H1 (cell line): Measurements from ENCODE around the gene FMO3. TPM values are rescaled to one million over a fixed set of nuclear protein-coding genes. Genes with fewer than 3 reads are reported as not detected.

Experiments used
- CTCF ChIA-PET: fragments of 300-600 bp; sonication (Branson Sonifier 250); formaldehyde crosslinking; loops from one replicate; lab custom pipeline; 2021; ENCODE audit not compliant: partially characterized antibody; lab: Charles Lee
- POLR2A ChIA-PET: fragments of 300-600 bp; sonication (Branson Sonifier 250); formaldehyde crosslinking; loops from one replicate; lab custom pipeline; 2021; ENCODE audit warnings: inconsistent platforms; ENCODE audit not compliant: partially characterized antibody; lab: Charles Lee
- DNase-seq, 2 experiments: peaks; one replicate each; pipeline versions ENCODE4 v3.0.0 to v3.0.0-alpha.2; 2010 to 2022; ENCODE audit warnings: low spot score in 2 of 2, low read depth in 1 of 2, mixed read lengths in 1 of 2
- FAIRE-seq: peaks from 2 replicates; lab custom pipeline; 2011; peaks lifted over from hg19 to GRCh38; lab: Jason Lieb, UNC
- H2AFZ ChIP-seq: 2 replicates; pipeline ENCODE4 v1.8.1; 2012; ENCODE audit warnings: low read length, inconsistent platforms
- H2AK5ac ChIP-seq: 2 replicates; pipeline ENCODE4 v1.6.1; 2013; ENCODE audit warnings: low read depth, low read length
- H2BK120ac ChIP-seq: replicated peaks from 2 replicates; pipeline ENCODE3; 2013; ENCODE audit warnings: low read depth, low read length, inconsistent platforms
- H2BK12ac ChIP-seq: 2 replicates; pipeline ENCODE4 v1.6.1; 2013; ENCODE audit warnings: low read depth, low read length
- H2BK15ac ChIP-seq: 2 replicates; pipeline ENCODE4 v1.6.1; 2013; ENCODE audit warnings: low read length
- H2BK20ac ChIP-seq: 2 replicates; pipeline ENCODE4 v1.6.1; 2013; ENCODE audit warnings: low read length
- H2BK5ac ChIP-seq: 2 replicates; pipeline ENCODE4 v1.6.1; 2013; ENCODE audit warnings: low read depth, low read length
- H3K14ac ChIP-seq: 2 replicates; pipeline ENCODE4 v1.6.1; 2013; ENCODE audit warnings: inconsistent platforms; ENCODE audit not compliant: insufficient read length
- H3K18ac ChIP-seq: 2 replicates; pipeline ENCODE4 v1.6.1; 2013; ENCODE audit warnings: low read length; ENCODE audit errors: extremely low read depth
- H3K23ac ChIP-seq: 2 replicates; pipeline ENCODE4 v1.6.1; 2013; ENCODE audit warnings: inconsistent platforms; ENCODE audit not compliant: insufficient read length
- H3K23me2 ChIP-seq: 2 replicates; pipeline ENCODE4 v1.6.1; 2013; ENCODE audit warnings: low read depth, low read length
- H3K27ac ChIP-seq: 2 replicates; pipeline ENCODE4 v1.6.1; 2011; ENCODE audit warnings: low read depth, low read length, inconsistent platforms
- H3K27me3 ChIP-seq, 4 experiments: replicated peaks in 1 of 4; 1 replicate in 1 of 4; 2 replicates in 3 of 4; pipeline versions ENCODE4 v1.6.1 to v1.8.1; 2011 to 2013; ENCODE audit warnings: low read length in 3 of 4, mild to moderate bottlenecking in 3 of 4, inconsistent platforms in 2 of 4, mixed read lengths in 2 of 4, moderate library complexity in 1 of 4; ENCODE audit not compliant: control insufficient read depth in 3 of 4, insufficient read depth in 3 of 4; ENCODE audit errors: extremely low read depth in 1 of 4
- H3K36me3 ChIP-seq, 4 experiments: 2 replicates each; pipeline versions ENCODE4 v1.6.1 to v1.8.1; 2011 to 2013; ENCODE audit warnings: mild to moderate bottlenecking in 4 of 4, low read length in 3 of 4, moderate library complexity in 2 of 4, control low read depth in 1 of 4, inconsistent platforms in 1 of 4; ENCODE audit not compliant: insufficient read depth in 4 of 4, control insufficient read depth in 2 of 4
- H3K4ac ChIP-seq: replicated peaks from 2 replicates; pipeline ENCODE3; 2013; ENCODE audit warnings: low read length, low read depth, mixed read lengths, inconsistent platforms; ENCODE audit not compliant: insufficient read length
- H3K4me1 ChIP-seq, 4 experiments: replicated peaks in 1 of 4; 1 replicate in 1 of 4; 2 replicates in 3 of 4; pipeline versions ENCODE4 v1.6.1 to v1.8.1; 2011 to 2013; ENCODE audit warnings: low read length in 3 of 4, inconsistent platforms in 2 of 4, mixed read lengths in 1 of 4; ENCODE audit not compliant: insufficient read depth in 4 of 4, control insufficient read depth in 3 of 4
- H3K4me2 ChIP-seq, 2 experiments: 2 replicates each; pipeline versions ENCODE4 v1.6.1 to v1.8.1; 2011 to 2013; ENCODE audit warnings: low read depth in 2 of 2, low read length in 2 of 2, control low read depth in 1 of 2, inconsistent platforms in 1 of 2, mild to moderate bottlenecking in 1 of 2; ENCODE audit not compliant: insufficient read depth in 1 of 2
- H3K4me3 ChIP-seq, 4 experiments: fragments of 200-600, 300-600 bp in 1 of 4; sonication (generic), shearing (Covaris generic), sonication (Bioruptor Twin) in 1 of 4; 2 replicates each; pipeline versions ENCODE4 v1.5.1 to v1.8.1; 2011 to 2016; ENCODE audit warnings: low read length in 4 of 4, low read depth in 3 of 4, control low read depth in 2 of 4, inconsistent platforms in 2 of 4, mild to moderate bottlenecking in 2 of 4, mixed read lengths in 1 of 4, moderate library complexity in 1 of 4; ENCODE audit not compliant: insufficient read depth in 2 of 4; ENCODE audit errors: extremely low read depth in 1 of 4
- H3K56ac ChIP-seq: replicated peaks from 2 replicates; pipeline ENCODE3; 2013; ENCODE audit warnings: low read depth, mild to moderate bottlenecking, mixed read lengths, low read length, inconsistent platforms; ENCODE audit not compliant: insufficient read length
- H3K79me1 ChIP-seq: 2 replicates; pipeline ENCODE4 v1.6.1; 2013; ENCODE audit warnings: low read depth, low read length, control low read depth
- H3K79me2 ChIP-seq, 2 experiments: 2 replicates each; pipeline versions ENCODE4 v1.6.1 to v1.8.1; 2012 to 2013; ENCODE audit warnings: low read length in 2 of 2, mild to moderate bottlenecking in 2 of 2, inconsistent platforms in 1 of 2; ENCODE audit not compliant: insufficient read depth in 2 of 2, control insufficient read depth in 1 of 2
- H3K9ac ChIP-seq, 4 experiments: replicated peaks in 1 of 4; 1 replicate in 1 of 4; 2 replicates in 3 of 4; pipeline versions ENCODE4 v1.6.1 to v1.8.1; 2011 to 2013; ENCODE audit warnings: low read depth in 3 of 4, low read length in 3 of 4, control low read depth in 2 of 4, mild to moderate bottlenecking in 2 of 4, moderate library complexity in 2 of 4, inconsistent platforms in 1 of 4; ENCODE audit errors: extremely low read depth in 1 of 4
- H3K9me3 ChIP-seq, 2 experiments: 2 replicates each; pipeline versions ENCODE4 v1.6.1 to v1.8.1; 2012 to 2013; ENCODE audit warnings: mild to moderate bottlenecking in 2 of 2, moderate library complexity in 2 of 2, control low read depth in 1 of 2, inconsistent platforms in 1 of 2, low read depth in 1 of 2, low read length in 1 of 2, mixed read lengths in 1 of 2; ENCODE audit not compliant: insufficient read depth in 2 of 2
- H4K20me1 ChIP-seq, 2 experiments: replicated peaks in 1 of 2; 2 replicates each; pipeline versions ENCODE3 to v1.8.1; 2011 to 2013; ENCODE audit warnings: inconsistent platforms in 2 of 2, low read length in 2 of 2, mild to moderate bottlenecking in 1 of 2; ENCODE audit not compliant: insufficient read depth in 2 of 2, control insufficient read depth in 1 of 2
- H4K5ac ChIP-seq: 2 replicates; pipeline ENCODE4 v1.6.1; 2013; ENCODE audit warnings: low read length, low read depth, mixed read lengths, inconsistent platforms; ENCODE audit not compliant: insufficient read length
- H4K8ac ChIP-seq: 2 replicates; pipeline ENCODE4 v1.8.0; 2013; ENCODE audit warnings: mild to moderate bottlenecking, moderate library complexity, low read length, inconsistent platforms; ENCODE audit not compliant: insufficient read depth; ENCODE audit errors: extremely low read depth
- H4K91ac ChIP-seq: replicated peaks from 2 replicates; pipeline ENCODE3; 2013; ENCODE audit warnings: low read length, mixed read lengths, inconsistent platforms; ENCODE audit not compliant: insufficient read length
- BRCA1 ChIP-seq: IDR thresholded peaks from 2 replicates; pipeline ENCODE4 v1.6.1; 2012; ENCODE audit warnings: low read depth, low read length, improper control_type of control experiment
- CBX5 ChIP-seq: fragments of 300-800, 300-1000 bp; sonication (generic); IDR thresholded peaks from 2 replicates; pipeline ENCODE4 v1.7.1; 2016; ENCODE audit warnings: antibody characterized with exemption, low read length, low read depth
- CTBP2 ChIP-seq: IDR thresholded peaks from 2 replicates; pipeline ENCODE4 v1.7.0; 2011; ENCODE audit warnings: borderline replicate concordance, mild to moderate bottlenecking, moderate library complexity, mixed read lengths, low read length; ENCODE audit not compliant: insufficient read depth, insufficient read length
- POLR2AphosphoS5 ChIP-seq: IDR thresholded peaks from 2 replicates; pipeline ENCODE4 v1.6.1; 2011; ENCODE audit warnings: low read depth, low read length
- POU5F1 ChIP-seq: IDR thresholded peaks from 2 replicates; pipeline ENCODE4 v1.6.1; 2011; ENCODE audit warnings: low read depth, mild to moderate bottlenecking, low read length, moderate library complexity
- RBBP5 ChIP-seq: IDR thresholded peaks from 2 replicates; pipeline ENCODE4 v1.7.1; 2012; ENCODE audit warnings: low read depth, mild to moderate bottlenecking, inconsistent platforms, low read length, moderate library complexity, borderline replicate concordance
- TCF12 ChIP-seq: IDR thresholded peaks from 2 replicates; pipeline ENCODE4 v1.6.1; 2011; ENCODE audit warnings: low read depth, mild to moderate bottlenecking, low read length
- WGBS, 2 experiments: shearing (Covaris generic) in 1 of 2; methylation state at CpG; one replicate each; pipeline versions ENCODE4 v1.1.6 to v1.1.7; 2013 to 2015; ENCODE audit warnings: low lambda C conversion rate in 2 of 2, mixed read lengths in 2 of 2, inconsistent platforms in 1 of 2, low coverage in 1 of 2, missing lambda C conversion rate in 1 of 2; ENCODE audit not compliant: insufficient replicate concordance in 2 of 2, insufficient coverage in 1 of 2, insufficient read length in 1 of 2; ENCODE audit errors: extremely low coverage in 1 of 2, missing lambda C conversion rate in 1 of 2; 5-methylcytosine and 5-hydroxymethylcytosine counted together
- polyA plus RNA-seq, 7 experiments: library from polyadenylated mRNA; depleted of rRNA in 3 of 7; stranded (reverse) in 5 of 7; unstranded in 2 of 7; fragments of >200 nt in 5 of 7; fragments of 200-250 nt in 2 of 7; gene quantifications; 1 replicate in 5 of 7; 2 replicates in 1 of 7; 4 replicates in 1 of 7; pipeline versions ENCODE4 v1.2.1 to v1.2.3, GENCODE V29; 2011 to 2013; ENCODE audit warnings: missing spikeins in 2 of 7, mixed read lengths in 2 of 7
- total RNA-seq: library from RNA; stranded (reverse); fragmentation: NEBNext Ultra II Directional; extraction: Animal tissue kit (Norgen Biotek cat#: 25700); gene quantifications from 2 replicates; pipeline ENCODE4 v1.2.1, GENCODE V29; 2021

Gene FMO3
- total and polyA plus RNA-seq, 2 of the 8 experiments (the other 6 are each of a cell fraction or from before 2014, with no cell fraction given), result not detected

DNA sequence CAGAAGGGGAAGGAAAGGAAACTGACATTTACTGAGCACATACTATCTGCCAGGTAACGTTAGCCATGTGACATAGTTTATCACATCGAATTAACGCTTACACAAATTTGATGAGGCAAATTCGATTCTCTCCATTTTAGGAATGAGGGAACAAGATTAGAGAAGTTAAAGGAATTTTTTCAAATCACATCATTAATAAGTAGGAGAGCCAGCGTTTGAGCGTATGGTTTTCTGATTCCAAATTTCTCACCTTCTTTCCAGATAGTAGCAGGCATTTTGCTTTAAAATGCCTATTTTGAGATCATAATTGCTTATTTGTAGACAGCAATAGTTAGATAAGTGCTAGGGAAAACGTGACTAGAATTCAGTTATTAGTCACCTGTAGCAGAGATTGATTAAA is 19.3 kb downstream of the FMO3 start:
- H3K79me2 ChIP-seq, result no peaks in the 10 kb centered on the region
- no peak overlapping the region for H4K8ac ChIP-seq
- no peak overlapping the region for H3K14ac ChIP-seq
- no peaks in the 10 kb centered on the region for H3K36me3 ChIP-seq
- H4K5ac ChIP-seq, result no peak overlapping the region
- no peak overlapping the region for H3K27ac ChIP-seq
- H3K79me1 ChIP-seq, result no peaks in the 10 kb centered on the region
- no peaks in the 10 kb centered on the region for H3K27me3 ChIP-seq
- ChIA-PET CTCF (interaction anchor here (1.4 kb wide), 1 partner anchor 8 kb away, joined by 4 read pairs; no protein-coding TSS in a partner anchor), POLR2A (no interaction called here)
- no peak overlapping the region for H3K4me2 ChIP-seq
- DNase-seq (no peak), FAIRE-seq (no peak)
- H3K4ac ChIP-seq, result no peak overlapping the region
- no peak overlapping the region for H2BK20ac ChIP-seq
- H3K4me1 ChIP-seq, result peaks cover 0 to 3% (median 0%) of the 10 kb centered on the region in 4 experiments; a peak in 1 of 7 replicates
- no peaks in the 10 kb centered on the region for H4K20me1 ChIP-seq
- no peak overlapping the region for H3K18ac ChIP-seq
- no peak overlapping the region for H3K56ac ChIP-seq
- no peaks in the 10 kb centered on the region for H3K9me3 ChIP-seq
- H3K9ac ChIP-seq, result no peak overlapping the region
- H3K23ac ChIP-seq, result no peak overlapping the region
- H2AK5ac ChIP-seq, result no peak overlapping the region
- H3K4me3 ChIP-seq, result no peak overlapping the region
- H2AFZ ChIP-seq, result no peak overlapping the region
- H2BK15ac ChIP-seq, result no peak overlapping the region
- no peak overlapping the region for H4K91ac ChIP-seq
- WGBS, 2 experiments, result 91% methylated on average over 7 of the region's 7 CpGs; no CpG with 5 or more reads in 1 of the 2 experiments
- H2BK120ac ChIP-seq, result no peak overlapping the region
- no peaks in the 10 kb centered on the region for H3K23me2 ChIP-seq
- H2BK5ac ChIP-seq, result no peak overlapping the region
- no peak overlapping the region for H2BK12ac ChIP-seq
- no peak for TF ChIP-seq CTBP2
- no peak for TF ChIP-seq BRCA1
- no peak for TF ChIP-seq POLR2AphosphoS5
- no peak for TF ChIP-seq TCF12
- TF ChIP-seq CBX5, result no peak
- TF ChIP-seq RBBP5, result no peak
- no peak for TF ChIP-seq POU5F1
